Stimulated activated CD8-positive, alpha-beta memory T cell treated with anti-CD3 and anti-CD28 coated beads, Interleukin-15, amount 100 ng/mL, for 4 hours (primary cell): ENCODE measurements around the gene TFDP1.
"Not testable (repeated sequence)": the region's sequence is repeated elsewhere in the genome, so short reads cannot be mapped to it uniquely, and the experiment has no call there.

ENCODE experiments used
- DNase-seq, 2 donors: peaks; one replicate each; pipeline ENCODE4 v3.0.0-alpha.2; 2020; ENCODE audit warnings: low read depth in 2 of 2

TFDP1 gene

DNA sequence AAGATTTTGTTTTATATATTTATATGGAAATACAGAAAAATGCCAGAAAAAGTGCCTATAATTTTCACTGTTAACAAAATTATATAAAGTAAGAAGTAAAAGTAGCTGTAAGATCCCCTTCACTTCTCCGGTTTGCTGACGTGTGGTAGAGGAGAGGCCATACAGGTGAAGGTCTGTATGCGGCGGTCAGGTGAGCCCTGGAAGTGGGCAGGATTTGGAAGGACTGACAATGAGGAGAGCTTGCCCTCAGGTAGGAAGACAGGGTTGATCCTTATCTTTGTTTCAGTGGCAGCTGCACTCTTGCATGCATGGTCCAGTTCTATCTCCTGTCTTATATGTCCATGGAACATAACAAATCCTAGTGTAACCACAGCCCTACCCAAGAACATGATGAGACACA lies 16.9 kb upstream of the TFDP1 start:
- DNase-seq = no peak

DNA sequence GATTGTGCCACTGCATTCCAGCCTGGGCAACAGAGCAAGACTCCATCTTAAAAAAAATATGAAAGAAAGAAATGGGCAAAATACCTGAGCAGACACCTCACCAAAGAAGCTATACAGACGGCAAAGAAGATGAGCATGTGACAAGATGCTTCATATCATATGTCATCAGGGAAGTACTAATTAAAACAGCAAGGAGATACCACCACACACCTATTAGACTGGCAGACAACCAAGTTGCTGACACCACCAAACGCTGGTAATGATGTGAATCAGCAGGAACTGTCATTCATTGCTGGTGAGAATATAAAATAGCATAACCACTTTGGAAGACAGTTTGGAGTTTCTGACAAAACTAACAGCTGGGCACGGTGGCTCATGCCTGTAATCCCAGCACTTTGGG lies 11.5 kb upstream of the TFDP1 start:
- DNase-seq = no peak

DNA sequence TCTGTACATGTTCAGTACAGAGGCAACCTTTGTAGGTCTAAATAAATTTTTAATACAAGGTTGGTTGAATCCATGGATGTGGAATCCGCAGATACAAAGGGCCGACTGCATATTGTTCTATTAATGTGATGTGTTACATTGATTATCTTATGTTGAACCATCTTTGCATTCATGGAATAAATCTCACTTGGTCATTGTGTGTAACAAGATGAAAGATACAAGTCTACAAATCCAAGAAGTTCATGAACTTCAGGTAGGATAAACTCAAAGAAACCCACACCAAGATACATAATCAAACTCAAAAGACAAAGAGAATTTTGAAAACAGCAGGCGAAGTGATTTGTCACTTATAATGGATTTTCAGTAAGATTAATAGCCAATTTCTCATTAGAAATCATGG lies 8.0 kb upstream of the TFDP1 start:
- no peak for DNase-seq

DNA sequence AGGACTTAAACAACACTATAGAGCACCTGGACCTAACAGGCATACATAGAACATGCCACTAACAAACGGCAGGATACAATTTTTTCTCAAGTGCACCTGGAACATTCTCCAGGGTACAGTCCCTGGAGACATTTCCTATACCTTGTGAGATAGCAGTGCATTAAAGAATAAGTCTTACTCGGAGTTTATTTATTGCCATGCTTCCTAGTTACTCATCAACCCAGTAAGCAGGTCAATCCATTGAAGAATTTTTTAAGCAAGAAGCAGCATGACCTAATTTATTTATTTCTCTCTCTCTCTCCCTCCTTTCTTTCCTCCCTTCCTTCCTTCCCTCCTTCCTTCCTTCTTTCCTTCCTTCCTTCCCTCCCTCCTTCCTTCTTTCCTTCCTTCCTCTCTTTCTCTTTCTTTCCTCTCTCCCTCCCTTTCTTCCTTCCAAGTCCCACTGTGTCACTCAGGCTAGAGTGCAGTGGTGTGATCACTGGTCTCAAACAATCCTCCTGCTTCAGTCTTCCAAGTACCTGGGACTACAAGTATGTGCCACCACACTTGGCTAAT lies 6.6 kb upstream of the TFDP1 start:
- no peak for DNase-seq

DNA sequence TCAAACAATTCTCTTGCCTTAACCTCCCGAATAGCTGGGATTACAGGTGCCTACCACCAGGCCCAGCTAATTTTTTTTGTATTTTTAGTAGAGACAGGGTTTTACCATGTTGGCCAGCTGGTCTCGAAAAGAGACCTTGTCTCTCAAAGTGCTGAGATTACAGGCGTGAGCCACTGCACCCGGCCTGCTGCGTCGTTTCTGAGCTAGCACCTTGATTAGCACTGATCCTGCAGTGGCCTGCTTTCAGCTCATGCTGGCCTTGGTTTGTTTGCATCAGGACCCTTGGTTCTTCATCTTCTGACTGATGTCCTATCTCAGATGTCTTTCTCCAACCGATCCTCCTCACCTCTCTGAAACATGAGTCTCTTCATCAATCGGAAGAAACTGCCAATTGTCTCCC lies 4.9 kb upstream of the TFDP1 start:
- DNase-seq = no peak

GRCh38 chr13:113581871-113582270 lies 2.7 kb upstream of the TFDP1 start:
- no peak for DNase-seq

DNA sequence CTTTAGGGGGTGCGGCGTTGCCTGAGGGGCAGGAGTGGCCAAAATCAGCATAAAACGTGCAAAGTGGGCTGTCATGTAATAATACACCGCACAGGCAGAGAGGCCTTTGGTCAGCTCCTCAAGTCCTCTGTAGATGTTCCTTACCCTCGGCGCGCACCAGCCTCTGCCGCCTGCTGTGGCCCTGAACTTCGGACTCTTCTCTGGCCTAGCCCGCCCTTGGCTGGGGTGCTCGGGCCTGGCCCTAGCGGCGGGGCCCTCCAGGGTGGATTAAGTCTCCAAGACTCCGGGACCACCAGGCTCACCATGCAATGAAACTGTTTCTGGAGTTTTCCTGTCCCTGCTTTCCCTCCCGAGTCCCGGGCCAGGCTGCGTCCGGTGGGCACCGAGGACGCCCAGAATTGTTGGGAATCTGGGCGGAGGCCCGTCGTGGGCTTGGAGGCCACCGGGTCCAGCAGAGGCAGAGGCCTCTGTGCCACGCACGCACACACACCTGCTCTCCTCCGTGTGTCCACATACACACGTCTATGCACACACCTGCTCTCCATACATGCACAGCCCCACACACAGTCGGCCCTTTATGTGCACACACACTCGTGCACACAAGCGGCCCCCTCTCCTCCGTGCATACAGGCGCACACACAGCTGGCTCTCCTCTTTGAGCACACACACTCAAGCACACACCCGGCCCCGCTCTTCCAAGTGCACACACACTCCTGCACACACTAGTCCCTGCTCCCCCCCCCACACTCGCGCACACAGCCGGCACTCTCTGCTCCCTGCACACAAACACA lies 1.5 kb upstream of the TFDP1 start:
- no peak for DNase-seq

DNA sequence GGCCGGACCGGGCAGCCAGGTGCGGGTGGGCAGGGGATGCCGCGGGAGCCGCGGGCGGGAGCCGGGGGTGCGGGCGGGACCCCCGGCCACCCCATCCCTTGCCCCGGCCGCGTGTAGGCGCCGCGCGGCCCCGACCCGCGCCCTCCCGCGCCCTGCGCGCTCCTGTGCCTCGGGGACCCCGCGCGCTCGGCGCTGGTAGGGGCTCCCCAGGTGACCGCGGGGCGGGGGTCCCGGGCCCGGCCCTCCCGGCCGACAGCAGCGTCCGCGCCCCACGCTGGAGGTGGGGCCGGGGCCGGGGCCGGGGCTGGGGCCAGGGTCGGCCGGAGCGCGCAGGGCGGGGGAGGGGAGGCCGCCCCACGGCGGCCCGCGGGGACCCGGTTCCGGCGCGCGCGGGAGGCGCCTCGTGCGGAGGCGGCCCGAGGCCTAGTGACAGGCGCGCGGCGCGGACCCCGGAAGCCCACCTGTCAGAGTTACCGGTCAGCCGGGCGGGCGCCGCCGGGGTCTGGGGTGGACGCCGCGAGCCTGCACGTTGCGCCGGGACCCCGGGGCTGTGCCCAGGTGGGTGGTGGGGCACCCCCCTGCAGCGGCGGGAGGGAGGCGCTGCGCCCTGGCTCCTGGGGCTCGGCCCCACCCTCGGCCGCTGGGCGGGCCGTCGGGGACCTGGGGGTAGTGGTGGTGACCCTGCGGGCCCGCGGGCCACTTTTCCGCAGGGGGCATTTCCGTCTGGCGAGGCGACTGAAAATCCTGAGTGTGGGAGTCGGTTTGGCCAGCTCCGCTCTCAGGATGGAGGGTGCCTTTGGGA lies 518 bp downstream of the TFDP1 start:
- no peak for DNase-seq

DNA sequence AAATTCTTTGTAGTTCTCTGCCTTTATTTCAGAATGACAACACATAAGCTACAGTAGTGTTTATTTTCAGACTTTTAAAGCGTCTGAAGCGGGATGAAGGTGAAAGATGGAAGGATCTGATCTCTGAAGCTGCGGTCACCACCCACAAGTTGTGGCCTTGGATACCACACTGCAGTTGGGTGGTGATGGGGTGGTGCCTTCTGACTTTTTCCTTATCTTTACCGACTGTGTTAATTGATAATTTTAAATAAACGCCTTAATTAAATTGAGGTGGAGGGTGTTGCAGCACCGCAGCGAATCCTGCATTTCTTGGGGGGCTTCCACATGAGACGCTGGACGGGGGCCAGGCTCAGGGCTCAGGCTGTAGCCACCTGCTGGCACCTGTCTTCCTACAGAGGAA lies 1.3 kb downstream of the TFDP1 start:
- DNase-seq = no peak

DNA sequence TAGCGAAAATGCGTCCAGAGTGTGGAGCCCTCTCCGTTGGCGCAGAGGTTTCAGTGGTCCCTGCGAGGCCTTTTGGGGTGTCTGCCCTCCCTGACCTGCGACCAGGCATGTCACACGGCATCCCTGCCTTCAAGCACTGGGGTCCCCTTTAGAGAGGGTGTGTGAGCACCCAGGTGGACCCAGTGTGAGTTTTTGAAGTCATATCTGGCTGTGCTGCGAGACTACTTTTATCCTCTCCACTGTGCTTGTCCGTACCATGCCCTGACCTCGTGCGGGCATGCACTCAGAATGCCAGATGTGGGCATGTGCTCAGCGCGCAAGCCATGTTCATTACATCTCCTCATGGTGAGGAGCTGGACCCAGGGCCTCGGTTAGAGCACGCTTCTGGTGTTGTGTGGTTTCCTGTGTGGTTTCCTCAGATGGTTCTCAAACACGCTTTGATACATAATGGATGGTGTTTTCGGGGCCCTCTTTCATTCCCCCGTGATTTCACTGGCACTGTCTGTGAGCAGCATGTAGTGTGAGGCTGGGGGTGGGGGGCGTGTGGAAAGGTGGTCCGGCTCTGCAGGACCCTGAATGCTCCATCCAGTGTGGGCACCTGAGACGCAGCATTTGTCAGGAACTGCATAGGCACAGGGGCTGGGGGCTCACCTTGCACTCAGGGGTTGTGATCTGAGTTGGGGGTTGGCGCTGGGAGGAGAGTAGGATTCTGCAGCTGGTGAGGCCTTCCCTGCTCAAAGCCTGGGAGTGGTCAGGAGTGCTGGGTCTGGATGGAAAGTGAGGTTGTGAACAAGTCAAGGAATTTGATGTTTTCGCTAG lies 2.3 kb downstream of the TFDP1 start:
- no peak for DNase-seq

DNA sequence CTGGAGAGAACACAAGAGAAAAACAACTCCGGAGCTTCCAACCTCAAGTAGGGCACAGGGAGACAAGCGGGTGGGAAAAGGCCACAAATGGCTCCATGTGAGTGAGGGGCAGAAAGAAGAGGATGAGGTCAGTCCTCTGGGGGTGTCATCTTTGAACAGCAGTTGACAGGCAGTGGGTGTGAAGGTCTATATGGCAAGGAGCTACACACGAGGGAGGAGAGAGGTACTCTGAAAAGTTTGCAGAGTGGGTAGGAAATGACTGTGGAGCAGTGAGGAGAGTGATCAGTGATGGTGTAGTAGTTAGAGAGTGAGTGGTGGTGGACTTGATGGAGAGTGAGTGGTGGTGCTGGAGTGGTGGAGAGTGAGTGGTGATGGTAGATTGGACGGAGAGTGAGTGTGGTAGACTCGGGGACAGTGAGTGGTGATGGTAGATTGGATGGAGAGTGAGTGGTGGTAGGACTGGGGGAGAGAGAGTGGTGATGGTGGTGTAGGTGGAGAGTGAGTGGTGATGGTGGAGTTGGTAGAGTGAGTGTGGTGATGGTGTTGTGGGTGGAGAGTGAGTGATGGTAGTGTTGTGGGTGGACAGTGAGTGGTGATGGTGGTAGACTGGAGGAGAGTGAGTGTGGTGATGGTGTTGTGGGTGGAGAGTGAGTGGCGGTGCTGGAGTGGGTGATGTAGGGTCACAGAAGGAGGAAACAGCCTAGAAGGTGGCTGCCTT lies 4.0 kb downstream of the TFDP1 start:
- no peak for DNase-seq

- no peak for DNase-seq
Measured at GRCh38 chr13:113589251-113589960, 4.9 kb downstream of the TFDP1 start.

DNA sequence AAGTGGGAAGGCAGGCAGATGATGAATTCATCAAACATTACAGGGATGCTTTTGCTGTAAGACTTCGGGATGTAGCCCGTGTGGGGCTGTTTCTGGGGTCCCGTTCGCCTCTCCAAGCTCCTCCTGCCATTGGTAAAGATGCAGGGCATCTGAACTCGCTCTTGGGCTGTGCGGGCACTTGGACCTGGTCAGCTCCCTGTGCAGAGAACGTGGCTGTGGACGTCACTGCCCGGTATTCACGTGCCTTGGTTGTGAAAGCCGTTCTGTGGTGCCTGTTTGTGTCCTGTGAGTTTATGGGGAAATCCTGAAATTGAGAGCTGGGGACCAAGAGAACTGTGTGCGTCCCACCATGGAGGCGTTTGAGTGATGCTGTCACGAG lies 5.4 kb downstream of the TFDP1 start:
- DNase-seq = no peak

GRCh38 chr13:113591750-113592149 lies 7.2 kb downstream of the TFDP1 start:
- DNase-seq = no peak

DNA sequence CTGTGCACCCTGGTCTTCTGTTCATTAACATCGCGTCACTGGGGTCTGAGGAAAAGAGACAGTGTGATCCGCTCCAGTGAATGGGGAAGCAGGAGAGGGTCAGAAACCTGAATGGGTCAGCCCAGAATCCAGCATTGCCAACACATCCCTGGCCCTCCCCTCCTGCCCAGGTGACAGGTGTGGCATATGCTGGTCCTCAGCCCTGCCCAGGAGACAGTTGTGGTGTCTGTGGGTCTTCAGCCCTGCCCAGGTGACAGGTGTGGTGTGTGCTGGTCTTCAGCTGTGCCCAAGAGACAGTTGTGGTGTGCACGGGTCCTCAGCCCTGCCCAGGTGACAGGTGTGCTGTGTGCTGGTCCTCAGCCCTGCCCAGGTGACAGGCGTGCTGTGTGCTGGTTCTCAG lies 8.0 kb downstream of the TFDP1 start:
- no peak for DNase-seq

GRCh38 chr13:113594066-113594821 lies 9.7 kb downstream of the TFDP1 start:
- not testable (repeated sequence) for DNase-seq

GRCh38 chr13:113595131-113595530 lies 10.6 kb downstream of the TFDP1 start:
- DNase-seq = no peak

GRCh38 chr13:113596321-113597200 lies 12.0 kb downstream of the TFDP1 start:
- no peak for DNase-seq
